Activated B cell treated with CpG ODN at 0.5 μM for 24 hours (primary cell): ENCODE data around the gene EGR1. TPM values are rescaled to one million over a fixed set of nuclear protein-coding genes. Genes with fewer than 3 reads are reported as not detected.
"Not testable (repeated sequence)": the region's sequence is repeated elsewhere in the genome, so short reads cannot be mapped to it uniquely, and the experiment has no call there.

ENCODE experiments used
- ATAC-seq: fragments of 200-7000 bp; cut with Tn5 transposase; one replicate; pipeline ENCODE4 v1.10.0; 2021; ENCODE audit warnings: low read depth, mild to moderate bottlenecking, moderate library complexity
- CTCF ChIA-PET: fragments of 350-600 bp; sonication (Branson Sonifier 250); formaldehyde crosslinking; loops from one replicate; lab custom pipeline; 2021; ENCODE audit warnings: antibody characterized with exemption; lab: Charles Lee
- POLR2A ChIA-PET: fragments of 350-600 bp; sonication (Branson Sonifier 250); formaldehyde crosslinking; loops from one replicate; lab custom pipeline; 2021; ENCODE audit warnings: antibody characterized with exemption; lab: Charles Lee
- DNase-seq: peaks from one replicate; pipeline ENCODE4 v3.0.0; 2022
- H3K27ac Mint-ChIP-seq: one replicate; pipeline ENCODE4 v1.8.0; 2020; ENCODE audit warnings: mixed read lengths
- H3K27me3 Mint-ChIP-seq: one replicate; pipeline ENCODE4 v1.8.0; 2021; ENCODE audit warnings: mixed read lengths
- H3K36me3 Mint-ChIP-seq: one replicate; pipeline ENCODE4 v1.8.0; 2021; ENCODE audit warnings: low read depth, mixed read lengths
- H3K4me1 Mint-ChIP-seq: one replicate; pipeline ENCODE4 v1.8.0; 2021; ENCODE audit warnings: mixed read lengths
- H3K4me3 Mint-ChIP-seq: one replicate; pipeline ENCODE4 v1.8.0; 2020; ENCODE audit warnings: mild to moderate bottlenecking, mixed read lengths
- H3K9me3 Mint-ChIP-seq: one replicate; pipeline ENCODE4 v1.8.0; 2020; ENCODE audit warnings: mixed read lengths
- intact Hi-C: fragments of 100-400 bp; cut with micrococcal nuclease; formaldehyde crosslinking; loops from one replicate; pipeline ENCODE4 v1.15.1; 2024
- total RNA-seq: library from RNA; stranded (reverse); gene quantifications from 2 replicates; pipeline ENCODE4 v1.2.3, GENCODE V29; 2022
- TF ChIP-seq, protein P1 (sequence below): fragments of 200-600 bp; IDR thresholded peaks from one replicate; pipeline ENCODE4 v1.8.0; 2022; ENCODE audit warnings: antibody characterized with exemption, mild to moderate bottlenecking

The EGR1 gene
- total RNA-seq, 1 donor from 2014 or later = 14.2 TPM

GRCh38 chr5:138506370-138507306, 41.4 kb downstream of the EGR1 start:
- H3K36me3 Mint-ChIP-seq = peaks cover 48% of the 10 kb centered on the region
- CTCF ChIA-PET = no interaction called here
- POLR2A ChIA-PET = interaction anchor here (0.6 kb wide), 1 partner anchor 1040 kb away, joined by 3 read pairs; no protein-coding TSS in a partner anchor
- intact Hi-C loops = no loop called here
- no peak overlapping the region for H3K4me3 Mint-ChIP-seq
- no peaks in the 10 kb centered on the region for H3K27me3 Mint-ChIP-seq
- DNase-seq = no peak
- H3K4me1 Mint-ChIP-seq = no peaks in the 10 kb centered on the region
- H3K9me3 Mint-ChIP-seq = no peaks in the 10 kb centered on the region
- H3K27ac Mint-ChIP-seq = no peak overlapping the region
- TF ChIP-seq, protein P1, sequence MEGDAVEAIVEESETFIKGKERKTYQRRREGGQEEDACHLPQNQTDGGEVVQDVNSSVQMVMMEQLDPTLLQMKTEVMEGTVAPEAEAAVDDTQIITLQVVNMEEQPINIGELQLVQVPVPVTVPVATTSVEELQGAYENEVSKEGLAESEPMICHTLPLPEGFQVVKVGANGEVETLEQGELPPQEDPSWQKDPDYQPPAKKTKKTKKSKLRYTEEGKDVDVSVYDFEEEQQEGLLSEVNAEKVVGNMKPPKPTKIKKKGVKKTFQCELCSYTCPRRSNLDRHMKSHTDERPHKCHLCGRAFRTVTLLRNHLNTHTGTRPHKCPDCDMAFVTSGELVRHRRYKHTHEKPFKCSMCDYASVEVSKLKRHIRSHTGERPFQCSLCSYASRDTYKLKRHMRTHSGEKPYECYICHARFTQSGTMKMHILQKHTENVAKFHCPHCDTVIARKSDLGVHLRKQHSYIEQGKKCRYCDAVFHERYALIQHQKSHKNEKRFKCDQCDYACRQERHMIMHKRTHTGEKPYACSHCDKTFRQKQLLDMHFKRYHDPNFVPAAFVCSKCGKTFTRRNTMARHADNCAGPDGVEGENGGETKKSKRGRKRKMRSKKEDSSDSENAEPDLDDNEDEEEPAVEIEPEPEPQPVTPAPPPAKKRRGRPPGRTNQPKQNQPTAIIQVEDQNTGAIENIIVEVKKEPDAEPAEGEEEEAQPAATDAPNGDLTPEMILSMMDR = no peak
- no peak for ATAC-seq

- intact Hi-C loops = not testable (repeated sequence)
These were observed 42.2 kb downstream of the EGR1 start for GRCh38 chr5:138507485-138507884.

GRCh38 chr5:138508958-138509357, 43.7 kb downstream of the EGR1 start:
- H3K4me3 Mint-ChIP-seq = no peak overlapping the region
- DNase-seq (no peak), ATAC-seq (no peak)
- H3K27me3 Mint-ChIP-seq = no peaks in the 10 kb centered on the region
- intact Hi-C loops = no loop called here
- POLR2A ChIA-PET = no interaction called here
- TF ChIP-seq, protein P1 = no peak
- no peak overlapping the region for H3K27ac Mint-ChIP-seq
- H3K9me3 Mint-ChIP-seq = no peaks in the 10 kb centered on the region
- peaks cover 68% of the 10 kb centered on the region for H3K36me3 Mint-ChIP-seq
- no peaks in the 10 kb centered on the region for H3K4me1 Mint-ChIP-seq
- CTCF ChIA-PET = interaction anchor here (0.8 to 1.2 kb wide), 2 partner anchors 21 to 60 kb away, joined by 3 to 4 read pairs; no protein-coding TSS in a partner anchor

More at GRCh38 chr5:138507485-138507884, 42.2 kb downstream of the EGR1 start:
- H3K27me3 Mint-ChIP-seq, CTCF ChIA-PET, POLR2A ChIA-PET, DNase-seq, H3K4me1 Mint-ChIP-seq, ATAC-seq, H3K9me3 Mint-ChIP-seq, H3K4me3 Mint-ChIP-seq, H3K27ac Mint-ChIP-seq: not testable (repeated sequence)
- peaks cover 53% of the 10 kb centered on the region for H3K36me3 Mint-ChIP-seq

DNA sequence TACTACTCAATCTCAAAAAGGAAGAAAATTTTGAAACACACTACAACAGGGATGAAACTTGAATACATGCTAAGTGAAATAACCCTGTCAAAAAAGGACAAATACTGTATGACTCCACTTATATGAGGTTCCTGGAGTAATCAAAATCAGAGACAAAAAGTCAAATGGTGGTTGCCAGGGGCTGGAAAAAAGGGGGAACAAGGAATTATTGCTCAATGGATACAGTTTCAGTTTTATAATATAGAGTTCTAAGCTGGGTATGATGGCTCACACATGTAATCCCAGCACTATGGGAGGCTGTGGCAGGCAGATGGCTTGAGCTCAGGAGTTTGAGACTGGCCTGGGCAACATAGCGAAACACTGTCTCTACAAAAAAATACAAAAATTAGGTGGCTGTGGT, 48.7 kb downstream of the EGR1 start:
- POLR2A ChIA-PET = no interaction called here
- no peaks in the 10 kb centered on the region for H3K27me3 Mint-ChIP-seq

DNA sequence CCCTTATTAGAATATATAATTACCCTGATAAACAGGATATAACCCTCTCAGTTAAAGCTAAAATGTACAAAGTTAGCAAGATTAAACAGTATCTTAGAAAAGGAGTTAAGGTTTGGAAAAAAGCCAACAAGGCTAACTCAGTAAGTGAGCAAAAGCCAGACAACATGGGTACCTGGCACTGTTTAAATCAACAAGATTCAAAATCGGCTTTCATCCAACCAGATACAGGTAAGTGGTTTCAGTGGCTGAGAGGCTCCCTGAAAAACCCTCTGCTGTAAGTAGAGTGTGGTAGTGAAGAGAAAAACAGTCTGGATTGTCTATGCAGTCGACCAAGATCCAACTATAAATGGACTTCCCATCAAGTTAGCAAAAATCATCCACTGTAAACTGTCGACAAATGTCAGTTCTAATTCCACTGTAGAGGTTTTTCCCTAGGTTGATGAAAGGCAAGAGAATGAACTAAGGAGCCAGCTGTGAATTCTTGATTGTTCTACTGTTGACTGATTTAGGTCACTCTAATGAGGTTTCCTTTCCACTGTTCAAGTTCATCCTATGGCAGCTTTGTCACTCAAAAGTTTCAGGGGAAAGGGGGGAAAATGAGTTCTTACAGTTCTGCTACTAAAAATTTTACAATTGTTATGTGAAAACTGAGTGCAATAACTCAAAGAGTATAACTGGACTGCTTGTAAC, 50.4 kb downstream of the EGR1 start:
- POLR2A ChIA-PET = no interaction called here
- DNase-seq = no peak
- no peak overlapping the region for H3K4me3 Mint-ChIP-seq
- no peaks in the 10 kb centered on the region for H3K9me3 Mint-ChIP-seq
- peaks cover 83% of the 10 kb centered on the region for H3K36me3 Mint-ChIP-seq
- no peak for ATAC-seq
- intact Hi-C loops = no loop called here
- TF ChIP-seq, protein P1 = no peak
- no peak overlapping the region for H3K27ac Mint-ChIP-seq
- CTCF ChIA-PET = no interaction called here
- H3K27me3 Mint-ChIP-seq = no peaks in the 10 kb centered on the region
- H3K4me1 Mint-ChIP-seq = peaks cover 6% of the 10 kb centered on the region

More for the DNA sequence above, 48.7 kb downstream of the EGR1 start:
- Mint-ChIP-seq H3K4me1 (no peaks in the 10 kb centered on the region), H3K4me3 (no peak overlapping the region), H3K27ac (no peak overlapping the region), H3K36me3 (peaks cover 85% of the 10 kb centered on the region), H3K9me3 (no peaks in the 10 kb centered on the region)
- TF ChIP-seq, protein P1 = no peak
- DNase-seq (no peak), ATAC-seq (no peak)
- CTCF ChIA-PET = interaction anchor here (2.0 kb wide), 1 partner anchor 10 kb away, joined by 8 read pairs; no protein-coding TSS in a partner anchor
- intact Hi-C loops = no loop called here
